ENCODE results near the gene SND1.

SND1 gene

GRCh38 chr7:127840226-127840951 lies 188.4 kb downstream of the SND1 start:
- DNase-seq = no peak

- DNase-seq = no peak
These were observed 192.2 kb downstream of the SND1 start for GRCh38 chr7:127844165-127844564.

GRCh38 chr7:127844707-127845331 lies 192.8 kb downstream of the SND1 start:
- no peak for DNase-seq

GRCh38 chr7:127845522-127846214 lies 193.7 kb downstream of the SND1 start:
- no peak for DNase-seq

- no peak for DNase-seq
These were observed 195.6 kb downstream of the SND1 start for GRCh38 chr7:127847641-127848040.

GRCh38 chr7:127848241-127848640 lies 196.2 kb downstream of the SND1 start:
- no peak for DNase-seq

GRCh38 chr7:127850195-127850594 lies 198.2 kb downstream of the SND1 start:
- DNase-seq = peak; percentile 53

- no peak for DNase-seq
These were observed 202.4 kb downstream of the SND1 start for GRCh38 chr7:127854383-127854782.

- DNase-seq = no peak
These were observed 205.5 kb downstream of the SND1 start for GRCh38 chr7:127857464-127857841.

GRCh38 chr7:127858091-127858914 lies 206.3 kb downstream of the SND1 start:
- DNase-seq = no peak

- no peak for DNase-seq
These were observed 206.9 kb downstream of the SND1 start for GRCh38 chr7:127858915-127859189.

GRCh38 chr7:127859330-127859729 lies 207.3 kb downstream of the SND1 start:
- DNase-seq = no peak

- DNase-seq = no peak
These were observed 210.5 kb downstream of the SND1 start for GRCh38 chr7:127862525-127862924.

GRCh38 chr7:127863082-127863481 lies 211.1 kb downstream of the SND1 start:
- no peak for DNase-seq

- DNase-seq = no peak
These were observed 213.5 kb downstream of the SND1 start for GRCh38 chr7:127865466-127865865.

- no peak for DNase-seq
These were observed 218.4 kb downstream of the SND1 start for GRCh38 chr7:127870231-127870907.

- DNase-seq = no peak
These were observed 219.2 kb downstream of the SND1 start for GRCh38 chr7:127871226-127871625.

- DNase-seq = no peak
These were observed 220.1 kb downstream of the SND1 start for GRCh38 chr7:127872122-127872521.

- no peak for DNase-seq
These were observed 221.2 kb downstream of the SND1 start for GRCh38 chr7:127873151-127873550.

- DNase-seq = peak; percentile 33
These were observed 222.0 kb downstream of the SND1 start for GRCh38 chr7:127873715-127874636.

- no peak for DNase-seq
These were observed 223.1 kb downstream of the SND1 start for GRCh38 chr7:127874951-127875608.

Measured in activated CD4-positive, alpha-beta T cell treated with anti-CD3 and anti-CD28 coated beads for 48 hours (primary cell).